Stimulated activated CD8-positive, alpha-beta memory T cell treated with anti-CD3 and anti-CD28 coated beads, Interleukin-15, amount 100 ng/mL, for 1 hour (primary cell): ENCODE results near the gene NRP1.
"Not testable (repeated sequence)": the region's sequence is repeated elsewhere in the genome, so short reads cannot be mapped to it uniquely, and the experiment has no call there.

Source experiments
- DNase-seq: peaks from one replicate; pipeline ENCODE4 v3.0.0-alpha.2; 2020; ENCODE audit warnings: low read depth

NRP1 gene

DNA sequence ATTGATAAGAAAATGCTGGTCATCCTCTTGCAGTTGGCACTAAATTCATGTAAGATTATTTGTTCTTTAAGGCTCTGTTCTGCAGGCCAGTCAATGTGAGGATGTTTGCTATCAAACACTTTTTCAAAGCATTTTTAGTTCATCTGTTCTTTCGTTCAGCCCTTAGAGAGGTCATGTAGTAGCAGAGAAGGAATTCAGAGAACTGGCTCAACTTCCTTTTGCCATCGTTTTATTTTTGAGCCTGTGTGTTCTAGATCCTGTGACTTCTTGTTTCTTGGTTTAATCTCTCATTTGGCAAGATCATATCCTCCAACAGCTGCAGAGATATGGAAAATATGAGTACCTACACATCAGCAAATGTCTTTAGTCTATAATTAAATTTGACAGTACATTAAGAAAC, 184.3 kb downstream of the NRP1 start:
- DNase-seq: no peak

- DNase-seq: no peak
Observed at GRCh38 chr10:33147013-33147310, 187.5 kb downstream of the NRP1 start.

DNA sequence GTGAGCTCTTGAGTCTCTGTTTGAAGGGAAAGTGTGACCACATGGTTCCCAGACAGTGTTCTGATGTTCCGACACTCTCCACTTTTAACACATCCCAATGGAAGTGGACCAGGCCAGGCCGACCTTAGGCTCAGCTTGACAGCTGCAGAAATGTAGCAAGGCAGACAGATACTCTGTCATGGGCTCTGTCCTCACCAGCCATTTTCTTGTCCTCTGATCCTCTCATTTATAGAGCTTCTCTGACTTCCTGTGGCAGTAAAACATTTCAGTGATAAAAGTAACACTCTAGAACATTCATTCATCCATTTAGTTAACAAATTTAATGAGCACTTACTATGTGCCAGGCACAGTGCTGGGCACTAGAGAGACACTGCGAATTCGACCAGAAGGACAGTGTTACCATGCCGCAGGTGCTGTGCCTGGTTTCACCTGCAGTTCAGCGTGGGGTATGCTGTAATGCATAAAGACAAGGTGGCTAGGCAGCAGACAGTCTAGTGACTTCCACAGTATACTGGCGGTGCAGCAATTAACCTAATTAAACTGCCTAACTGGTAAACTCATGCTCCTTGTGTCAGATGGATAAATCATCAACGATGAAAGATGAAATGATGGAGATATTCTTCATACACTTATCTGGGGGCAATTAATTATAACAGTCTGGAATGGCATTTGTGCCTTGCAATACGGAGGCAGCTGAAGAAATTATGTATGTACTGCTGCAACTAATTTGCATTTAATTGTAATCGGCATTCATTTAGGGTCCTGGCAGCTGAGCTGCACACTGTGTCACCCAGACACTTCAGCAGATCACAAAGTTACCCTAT, 188.1 kb downstream of the NRP1 start:
- no peak for DNase-seq

DNA sequence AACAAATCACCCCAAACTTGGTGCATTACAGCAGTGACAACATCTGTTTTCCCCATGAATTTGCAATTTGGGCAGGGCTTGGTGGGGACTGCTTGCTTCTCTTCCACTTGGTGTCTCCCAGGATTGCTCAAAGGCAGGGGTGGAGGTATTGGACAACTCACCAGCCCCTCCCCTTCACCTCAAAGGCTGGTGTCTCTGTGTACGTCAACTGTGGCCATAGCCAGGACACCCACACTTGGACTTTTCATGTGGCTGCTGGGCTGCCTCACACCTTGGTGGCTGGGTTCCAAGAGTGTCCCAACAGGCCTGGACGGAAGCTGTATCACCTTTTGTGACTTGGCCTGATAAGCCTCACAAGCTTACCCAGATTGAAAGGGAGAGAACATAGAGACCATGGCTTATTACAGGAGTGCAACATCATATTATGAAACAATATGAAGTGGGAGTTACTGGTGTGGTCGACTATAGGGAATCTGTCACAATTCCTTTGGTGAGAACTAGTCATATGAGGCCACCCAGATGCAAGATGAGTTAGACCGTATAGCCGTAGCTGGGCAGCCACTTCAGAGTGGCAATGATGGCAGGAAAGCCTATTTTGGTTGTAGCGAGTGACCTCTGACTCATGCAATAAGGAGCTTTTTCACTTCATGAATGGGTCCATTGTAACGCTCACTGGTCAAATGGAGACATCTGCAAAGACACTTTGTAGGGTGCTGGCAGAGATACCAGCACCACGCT, 188.8 kb downstream of the NRP1 start:
- no peak for DNase-seq

- no peak for DNase-seq
Observed at GRCh38 chr10:33143160-33143728, 191.2 kb downstream of the NRP1 start.

DNA sequence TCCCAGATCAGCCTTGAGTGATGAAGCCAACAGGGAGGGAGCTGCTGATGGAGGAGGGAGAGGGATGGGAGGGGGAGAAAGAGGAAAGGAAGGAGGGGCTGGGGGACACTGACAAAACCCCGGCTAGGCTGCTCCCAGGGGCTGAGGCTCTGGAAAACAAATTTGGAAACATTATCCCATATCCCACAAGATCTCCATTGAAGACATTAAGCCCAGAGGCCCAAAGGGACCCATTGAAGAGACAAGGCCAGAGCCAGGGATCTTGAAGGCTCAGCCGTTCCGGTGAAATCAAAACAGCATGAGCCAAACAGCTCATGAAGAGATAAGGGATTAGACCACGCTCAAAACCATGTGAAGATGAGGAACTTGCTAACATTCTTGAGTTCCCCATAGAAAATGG, 192.2 kb downstream of the NRP1 start:
- DNase-seq: no peak

DNA sequence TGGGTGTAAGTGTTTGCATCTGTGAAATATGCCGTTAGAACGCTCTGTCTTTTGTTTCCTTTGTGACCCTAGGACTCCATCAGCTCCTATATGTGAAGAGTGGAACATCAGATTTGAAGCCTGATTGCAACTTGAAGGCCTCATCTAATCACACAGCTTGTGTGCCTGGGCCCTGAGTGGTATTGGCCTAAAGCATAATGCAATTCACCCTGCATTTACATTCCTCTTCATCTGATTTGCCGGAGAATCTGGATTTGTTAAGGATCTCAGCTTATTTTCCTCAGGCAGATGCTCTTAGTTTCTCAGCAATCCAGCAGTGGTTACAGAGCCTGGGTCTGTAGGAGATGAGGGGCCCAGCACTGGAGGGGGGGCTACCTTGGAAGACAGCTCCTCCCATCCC, 193.2 kb downstream of the NRP1 start:
- no peak for DNase-seq

- DNase-seq: peak; percentile 37
Observed at GRCh38 chr10:33139181-33139646, 195.3 kb downstream of the NRP1 start.

DNA sequence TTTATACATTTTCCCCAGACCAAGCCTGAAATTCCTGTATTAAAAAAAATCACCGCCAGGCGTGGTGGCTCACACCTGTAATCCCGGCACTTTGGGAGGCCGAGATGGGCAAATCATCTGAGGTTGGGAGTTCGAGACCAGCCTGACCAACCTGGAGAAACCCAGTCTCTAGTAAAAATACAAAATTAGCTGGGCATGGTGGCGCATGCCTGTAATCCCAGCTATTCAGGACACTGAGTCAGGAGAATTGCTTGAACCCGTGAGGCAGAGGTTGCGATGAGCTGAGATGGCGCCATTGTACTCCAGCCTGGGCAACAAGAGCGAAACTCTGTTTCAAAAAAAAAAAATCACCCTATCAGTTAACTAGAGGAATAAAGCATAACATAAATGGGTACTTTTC, 195.8 kb downstream of the NRP1 start:
- DNase-seq: not testable (repeated sequence)

DNA sequence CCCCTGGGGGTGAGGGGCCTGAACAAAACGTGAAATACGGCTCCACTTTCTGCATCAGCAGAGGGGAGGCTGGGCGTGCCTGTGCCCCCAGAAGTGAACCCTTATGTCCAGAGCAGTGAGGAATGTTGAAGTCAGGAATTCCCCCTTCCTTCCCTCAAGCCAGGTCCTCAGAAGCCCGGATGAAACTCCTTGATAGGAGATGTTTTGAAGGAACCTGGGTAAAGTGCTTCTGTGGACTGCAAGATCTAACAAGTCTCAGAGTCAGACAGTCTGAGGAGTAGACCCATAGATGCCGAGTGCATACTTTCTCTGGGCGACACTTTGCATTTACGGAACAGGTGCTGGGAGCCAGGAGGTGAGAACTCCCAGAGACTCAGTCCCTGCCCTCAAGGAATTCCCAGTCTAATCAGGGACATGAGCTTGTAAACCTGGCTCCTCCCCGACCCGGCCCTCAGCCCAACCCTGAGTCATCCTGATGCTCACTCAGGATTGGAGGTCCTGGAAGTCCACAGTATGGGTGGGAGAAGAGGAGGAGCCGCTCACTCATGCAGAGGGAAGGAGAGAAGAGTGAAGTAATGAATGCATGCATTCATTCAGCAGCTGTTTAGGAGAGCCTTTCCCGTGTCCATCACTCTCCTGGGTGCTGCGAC, 197.0 kb downstream of the NRP1 start:
- no peak for DNase-seq

- no peak for DNase-seq
Observed at GRCh38 chr10:33136781-33137180, 197.7 kb downstream of the NRP1 start.

GRCh38 chr10:33136271-33136670, 198.2 kb downstream of the NRP1 start:
- no peak for DNase-seq

DNA sequence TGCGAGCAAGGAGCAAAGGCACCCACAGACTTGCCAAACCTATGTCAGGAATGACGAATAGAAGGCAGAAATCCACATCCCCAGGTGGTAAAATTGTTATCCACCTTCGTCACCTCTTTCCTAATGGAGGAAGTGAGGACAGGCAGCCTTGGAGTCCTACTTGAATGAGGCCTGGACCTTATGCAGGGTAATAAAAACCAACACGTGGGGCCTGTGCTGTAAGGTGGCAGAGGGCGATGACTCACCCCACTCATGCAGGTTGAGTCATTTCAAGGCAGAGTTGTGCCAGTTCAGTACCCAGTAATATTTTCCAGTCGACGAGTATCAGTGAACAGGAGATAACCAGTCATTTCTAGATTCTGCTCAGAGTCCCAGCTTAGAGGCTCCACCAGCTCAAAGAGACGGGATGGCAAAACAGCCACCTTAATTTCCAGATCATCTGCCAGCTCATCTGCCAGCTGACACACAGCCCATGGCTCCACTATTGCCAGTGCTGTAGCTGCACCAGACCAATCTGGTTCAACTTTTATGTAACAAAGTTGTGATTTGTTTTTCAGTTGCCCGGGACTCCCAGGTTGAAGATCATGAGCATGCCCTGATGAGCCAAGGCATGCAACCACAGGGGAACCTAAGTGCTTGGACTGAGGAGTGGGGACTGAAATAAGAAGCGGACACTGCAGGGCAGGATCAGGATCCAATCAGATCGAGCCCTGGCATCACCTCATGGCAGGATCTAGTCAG, 200.3 kb downstream of the NRP1 start:
- peak; percentile 47 for DNase-seq

DNA sequence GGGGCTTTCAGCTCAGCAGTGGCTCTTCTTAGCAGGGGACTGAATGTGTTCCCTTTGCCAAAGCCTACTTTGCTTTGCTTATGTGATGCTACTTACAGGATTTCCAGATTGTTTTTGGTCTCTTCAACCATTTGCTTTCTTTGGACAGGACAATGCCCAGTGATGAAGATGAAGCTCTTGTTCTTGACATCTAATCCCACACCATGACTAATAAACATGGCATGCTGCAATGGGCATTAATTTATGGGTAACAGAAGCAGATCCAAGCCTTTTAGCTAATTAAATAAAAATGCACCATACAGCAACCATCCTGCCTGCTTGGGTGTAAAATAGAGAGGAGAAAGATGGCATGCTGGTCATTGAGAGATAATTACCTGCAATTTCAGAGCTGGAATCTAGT, 200.9 kb downstream of the NRP1 start:
- DNase-seq: no peak

DNA sequence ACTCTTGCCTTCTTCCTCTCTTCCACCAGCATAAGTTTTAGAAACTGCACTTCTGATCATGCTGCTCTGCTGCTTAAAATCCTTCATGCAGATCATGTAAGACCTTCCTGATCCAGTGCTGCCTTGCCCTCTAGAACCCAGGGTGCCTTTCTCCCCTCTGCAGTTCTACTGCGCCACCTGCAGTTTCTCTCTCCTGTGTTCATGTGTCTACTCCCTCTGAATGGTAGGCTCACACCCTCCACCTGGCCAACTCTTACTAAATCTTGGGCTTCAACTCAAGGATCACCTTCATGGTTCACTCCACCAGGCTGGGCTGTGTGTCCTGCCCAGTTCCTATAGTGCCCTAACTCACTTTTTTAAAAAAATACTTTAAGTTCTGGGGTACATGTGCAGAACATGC, 201.8 kb downstream of the NRP1 start:
- DNase-seq: no peak

DNA sequence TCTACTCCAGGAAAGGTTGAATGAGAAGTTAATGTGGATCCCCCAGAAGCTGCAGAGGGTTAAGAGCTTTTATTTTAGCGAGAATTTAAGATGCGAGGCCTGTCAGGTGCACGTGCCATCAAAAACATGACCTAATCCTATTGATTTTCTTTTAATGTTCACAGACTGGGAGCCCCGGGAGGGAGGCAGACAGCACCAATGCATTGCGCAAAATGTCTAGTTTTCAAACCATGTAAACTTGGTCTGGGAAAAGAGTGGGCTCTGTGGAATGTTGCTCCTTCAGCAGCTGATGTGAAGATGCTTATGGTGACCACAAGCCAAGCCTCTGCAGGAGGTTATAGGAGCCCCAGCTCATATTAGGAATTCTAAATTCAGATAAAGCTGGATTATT, 204.5 kb downstream of the NRP1 start:
- DNase-seq: no peak

- DNase-seq: no peak
Observed at GRCh38 chr10:33129141-33129995, 205.1 kb downstream of the NRP1 start.

GRCh38 chr10:33127622-33128021, 206.8 kb downstream of the NRP1 start:
- no peak for DNase-seq
